HG03139 (cell line): ENCODE data around the gene CDKN2B-AS1.
"Not testable (repeated sequence)": the region's sequence is repeated elsewhere in the genome, so short reads cannot be mapped to it uniquely, and the experiment has no call there.

ENCODE experiments used
- ATAC-seq: cut with Tn5 transposase; IDR thresholded peaks from one replicate; pipeline ENCODE4 v1.9.1; 2021; ENCODE audit not compliant: unreplicated experiment

CDKN2B-AS1 gene

GRCh38 chr9:22043928-22044327 lies 49.3 kb downstream of the CDKN2B-AS1 start:
- no peak for ATAC-seq

DNA sequence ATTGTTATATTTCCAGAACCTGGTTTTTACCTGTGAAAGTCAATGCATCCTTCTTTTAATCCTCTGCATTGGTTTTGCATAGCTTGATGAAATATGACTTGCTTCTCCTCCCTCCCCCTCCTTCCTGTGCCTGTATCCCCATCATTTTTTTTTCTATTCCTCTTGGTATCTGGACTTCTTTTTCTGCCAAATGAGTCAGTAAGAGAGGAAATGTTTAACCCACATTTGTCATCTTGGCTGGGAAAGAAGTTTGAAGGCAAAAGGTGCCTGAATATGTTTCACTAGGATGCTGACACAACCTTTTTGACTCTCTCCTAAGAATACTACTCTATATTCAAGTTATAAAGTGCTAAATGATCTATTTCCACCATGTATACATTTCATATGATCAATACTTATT lies 50.0 kb downstream of the CDKN2B-AS1 start:
- ATAC-seq, result no peak

- no peak for ATAC-seq
These were observed 50.8 kb downstream of the CDKN2B-AS1 start for GRCh38 chr9:22045423-22045822.

- ATAC-seq, result no peak
These were observed 51.8 kb downstream of the CDKN2B-AS1 start for GRCh38 chr9:22046243-22046885.

GRCh38 chr9:22047596-22047995 lies 53.0 kb downstream of the CDKN2B-AS1 start:
- ATAC-seq, result no peak

GRCh38 chr9:22049411-22049810 lies 54.8 kb downstream of the CDKN2B-AS1 start:
- ATAC-seq, result no peak

DNA sequence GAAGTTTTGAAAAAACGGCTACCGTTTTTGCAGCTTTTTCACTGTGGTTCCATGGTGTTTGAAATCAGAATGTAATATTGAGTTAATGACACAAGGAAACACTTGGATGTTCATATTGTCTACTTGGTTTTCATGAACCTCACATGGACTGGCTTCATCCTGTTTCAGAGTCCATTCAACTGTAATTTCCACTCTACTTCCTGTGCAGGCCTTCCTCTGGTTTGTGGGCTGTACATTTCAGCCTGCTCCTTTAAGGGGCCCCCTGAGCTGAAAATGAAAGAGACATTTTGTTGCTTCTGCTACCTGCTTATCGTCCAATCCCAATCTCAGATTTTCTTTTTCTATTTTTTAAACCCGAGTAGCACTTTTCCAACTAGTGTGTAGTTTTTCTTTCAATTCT lies 56.3 kb downstream of the CDKN2B-AS1 start:
- ATAC-seq, result peak; percentile 94

DNA sequence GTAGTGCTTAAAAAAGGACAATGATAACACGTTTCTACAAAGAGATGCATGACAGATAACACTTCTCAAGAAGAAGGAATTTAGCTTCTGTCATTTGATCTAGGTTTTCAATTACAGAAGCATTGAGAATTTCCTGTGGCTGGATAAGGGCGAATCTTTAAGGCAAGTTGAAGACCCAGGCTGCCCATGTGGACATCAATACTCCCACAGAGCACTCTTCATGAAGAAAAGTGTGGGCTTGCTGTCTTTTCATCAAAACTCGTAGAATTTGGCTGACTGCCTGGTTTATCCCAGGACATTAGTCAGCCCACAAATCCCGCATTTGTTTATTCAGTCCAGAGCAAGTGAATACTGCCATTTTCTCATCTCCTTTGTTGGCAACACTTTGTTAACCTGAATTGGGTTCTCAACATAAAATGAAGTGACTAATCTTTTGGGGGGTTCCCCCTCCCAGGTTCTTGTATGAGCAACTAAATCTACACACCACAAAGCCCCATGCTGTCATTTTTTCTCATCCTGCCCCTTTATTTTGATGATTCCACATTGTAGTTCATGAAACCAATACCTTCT lies 57.9 kb downstream of the CDKN2B-AS1 start:
- ATAC-seq, result no peak

DNA sequence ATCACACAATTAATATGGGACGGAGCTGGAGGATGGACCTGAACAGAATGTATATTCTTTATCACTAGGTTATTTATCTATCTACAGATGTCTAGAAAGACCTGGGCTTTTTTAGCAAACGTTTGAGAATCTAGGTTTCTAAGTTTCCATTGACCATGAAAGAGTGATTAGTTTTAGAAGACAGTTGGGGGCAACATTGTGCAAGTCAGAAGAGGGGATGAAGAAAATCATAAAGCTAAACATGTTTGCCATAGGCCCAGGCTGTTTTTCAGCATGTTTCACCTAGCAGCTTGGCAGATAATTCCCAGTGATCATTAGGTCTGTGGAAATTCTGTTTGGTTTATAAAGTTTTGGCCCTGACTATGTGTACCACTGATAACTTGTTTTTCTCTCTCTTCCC lies 58.6 kb downstream of the CDKN2B-AS1 start:
- no peak for ATAC-seq

DNA sequence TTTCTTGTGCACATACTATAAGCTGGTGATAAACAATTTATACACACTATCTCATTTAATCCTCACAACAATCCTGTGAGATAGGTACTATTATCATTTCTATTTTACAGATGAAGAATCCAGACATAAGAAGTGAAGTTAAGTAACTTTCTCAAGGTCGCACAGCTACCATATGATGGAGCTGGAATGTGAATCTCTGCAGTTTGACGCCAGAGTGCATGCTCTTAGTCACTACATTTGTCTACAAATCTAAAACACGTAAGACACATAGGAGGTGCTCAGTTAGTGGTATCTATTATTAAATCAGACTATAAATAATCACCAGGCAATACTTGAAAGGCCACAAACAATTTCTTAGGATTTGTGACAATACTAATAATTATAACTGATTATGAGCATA lies 59.5 kb downstream of the CDKN2B-AS1 start:
- no peak for ATAC-seq

DNA sequence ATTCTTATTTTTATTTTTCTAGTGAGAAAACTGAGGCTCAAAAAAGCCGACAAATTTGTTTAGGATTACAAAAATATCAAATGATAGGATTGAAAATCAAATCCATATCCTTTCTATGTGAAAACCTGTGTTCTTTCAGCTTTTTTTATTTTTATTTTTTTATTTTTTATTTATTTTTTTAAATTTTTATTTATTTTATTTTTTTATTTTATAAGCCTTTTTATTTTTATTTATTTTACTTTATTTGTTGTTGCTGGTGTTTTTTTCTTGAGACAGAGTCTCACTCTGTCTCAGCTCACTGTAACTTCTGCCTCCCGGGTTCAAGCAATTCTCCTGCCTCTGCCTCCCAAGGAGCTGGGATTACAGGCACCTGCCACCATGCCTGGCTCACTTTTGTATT lies 59.9 kb downstream of the CDKN2B-AS1 start:
- ATAC-seq, result no peak

- ATAC-seq, result no peak
These were observed 60.5 kb downstream of the CDKN2B-AS1 start for GRCh38 chr9:22055090-22055489.

- ATAC-seq, result no peak
These were observed 61.8 kb downstream of the CDKN2B-AS1 start for GRCh38 chr9:22056402-22056801.

DNA sequence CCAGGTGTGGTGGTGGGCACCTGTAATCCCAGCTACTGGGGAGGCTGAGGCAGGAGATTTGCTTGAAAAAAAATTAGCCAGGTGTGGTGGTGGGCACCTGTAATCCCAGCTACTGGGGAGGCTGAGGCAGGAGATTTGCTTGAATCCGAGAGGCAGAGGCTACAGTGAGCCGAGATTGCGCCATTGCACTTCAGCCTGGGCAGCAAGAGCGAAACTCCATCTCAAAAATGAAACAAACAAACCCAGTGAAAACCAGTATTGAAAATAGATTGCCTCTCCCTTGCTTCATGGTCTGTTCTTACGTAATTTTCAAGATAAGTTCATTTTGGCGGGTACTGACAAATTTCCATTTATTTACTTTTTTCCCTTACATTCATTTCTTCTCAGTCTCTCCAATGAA lies 63.4 kb downstream of the CDKN2B-AS1 start:
- not testable (repeated sequence) for ATAC-seq

GRCh38 chr9:22060831-22061383 lies 66.3 kb downstream of the CDKN2B-AS1 start:
- no peak for ATAC-seq

DNA sequence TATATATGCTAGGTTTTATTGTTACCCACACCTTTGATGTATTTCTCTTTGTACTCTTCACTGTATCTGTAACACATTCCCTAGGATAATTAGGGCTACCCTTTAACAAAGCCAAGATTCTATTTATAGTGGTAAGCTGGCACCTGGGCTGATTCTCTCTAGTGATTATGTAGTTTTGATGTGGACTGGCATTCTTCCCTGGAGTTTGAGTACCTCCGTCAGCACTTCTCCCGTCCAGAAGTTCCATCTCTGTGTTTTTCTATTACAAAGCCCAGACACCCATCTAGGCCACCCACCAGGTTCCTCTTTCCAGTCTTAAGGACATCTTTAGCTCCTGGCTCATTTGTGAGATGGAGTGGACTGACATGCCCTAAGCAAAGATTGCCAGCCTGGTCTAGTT lies 70.4 kb downstream of the CDKN2B-AS1 start:
- no peak for ATAC-seq

GRCh38 chr9:22065431-22066200 lies 71.0 kb downstream of the CDKN2B-AS1 start:
- ATAC-seq, result no peak

DNA sequence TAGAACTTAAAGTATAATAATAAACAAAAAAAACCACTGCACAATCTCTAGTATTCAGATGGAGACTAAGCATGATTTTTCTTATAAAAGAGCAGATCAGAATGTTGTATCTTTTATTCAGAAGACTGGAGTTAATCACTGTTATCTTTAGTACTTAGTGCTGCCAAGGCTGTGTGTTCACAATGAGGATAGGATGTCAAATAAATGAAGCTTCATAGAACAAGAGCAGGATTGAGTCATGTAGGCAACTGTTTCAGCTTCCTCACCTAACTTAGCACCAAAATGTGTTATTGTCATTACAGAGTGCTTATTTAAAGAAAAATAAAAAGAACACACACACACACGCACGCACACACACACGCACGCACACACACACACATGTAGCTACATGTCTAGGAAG lies 72.6 kb downstream of the CDKN2B-AS1 start:
- ATAC-seq, result no peak

- no peak for ATAC-seq
These were observed 73.8 kb downstream of the CDKN2B-AS1 start for GRCh38 chr9:22068369-22068768.

GRCh38 chr9:22073349-22073748 lies 78.8 kb downstream of the CDKN2B-AS1 start:
- no peak for ATAC-seq

GRCh38 chr9:22078081-22078480 lies 83.5 kb downstream of the CDKN2B-AS1 start:
- no peak for ATAC-seq

- ATAC-seq, result no peak
These were observed 85.3 kb downstream of the CDKN2B-AS1 start for GRCh38 chr9:22079873-22080341.
